Activated T-cell treated with anti-CD3 and anti-CD28 coated beads, Interleukin-2, amount 50 U/mL, for 72 hours (primary cell): Measurements from ENCODE around the gene PPP1R9B. TPM values are rescaled to one million over a fixed set of nuclear protein-coding genes. Genes with fewer than 3 reads are reported as not detected.

Experiments
- ATAC-seq, 2 donors: fragments of 150-1000 bp; cut with Tn5 transposase; replicated peaks in 1 of 2; 2 replicates each; pipeline ENCODE4 v1.10.0; 2021; ENCODE audit warnings: moderate library complexity in 2 of 2, mild to moderate bottlenecking in 1 of 2
- DNase-seq, 2 donors: peaks; one replicate each; pipeline ENCODE4 v3.0.0; 2021 to 2022; ENCODE audit warnings: mixed read lengths in 1 of 2
- H3K27ac Mint-ChIP-seq: one replicate; pipeline ENCODE4 v1.8.0; 2022; ENCODE audit warnings: mild to moderate bottlenecking, moderate library complexity, mixed read lengths
- H3K27me3 Mint-ChIP-seq: one replicate; pipeline ENCODE4 v1.8.0; 2022; ENCODE audit warnings: low read depth, mixed read lengths
- H3K36me3 Mint-ChIP-seq, 2 donors: one replicate each; pipeline ENCODE4 v1.8.0; 2022; ENCODE audit warnings: mixed read lengths in 2 of 2, mild to moderate bottlenecking in 1 of 2; ENCODE audit not compliant: insufficient read depth in 2 of 2
- H3K4me1 Mint-ChIP-seq: one replicate; pipeline ENCODE4 v1.8.0; 2022; ENCODE audit warnings: low read depth, mixed read lengths
- H3K4me3 Mint-ChIP-seq, 2 donors: one replicate each; pipeline ENCODE4 v1.8.0; 2022; ENCODE audit warnings: mild to moderate bottlenecking in 2 of 2, mixed read lengths in 2 of 2, moderate library complexity in 2 of 2
- H3K9me3 Mint-ChIP-seq, 2 donors: one replicate each; pipeline ENCODE4 v1.8.0; 2022; ENCODE audit warnings: mixed read lengths in 2 of 2
- total RNA-seq, 2 donors: library from RNA; stranded (reverse); gene quantifications; one replicate each; pipeline ENCODE4 v1.2.3, GENCODE V29; 2022

The PPP1R9B gene
- total RNA-seq, 2 donors from 2014 or later, result 111 to 128 TPM

DNA sequence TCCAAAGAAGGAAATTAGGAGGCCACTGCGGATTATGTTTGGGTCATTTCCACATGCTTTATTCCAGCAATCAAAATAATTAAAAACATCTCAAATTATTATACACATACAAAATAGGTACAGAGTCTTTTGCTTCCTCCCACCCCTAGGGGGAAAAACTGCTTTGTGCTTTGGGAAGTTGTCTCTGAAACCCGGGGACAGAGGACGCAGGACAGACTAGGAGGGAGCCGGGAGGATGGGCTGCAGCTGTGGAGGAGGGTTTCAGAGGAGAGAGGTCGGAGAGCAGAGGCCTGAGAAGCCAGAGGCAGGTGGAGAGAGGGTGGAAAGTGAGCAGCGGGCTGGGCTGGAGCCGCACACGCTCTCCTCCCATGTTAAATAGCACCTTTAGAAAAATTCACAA, 33.6 kb upstream of the PPP1R9B start:
- Mint-ChIP-seq H3K4me1 (peaks cover 16% of the 10 kb centered on the region), H3K27me3 (no peaks in the 10 kb centered on the region), H3K9me3 (no peaks in the 10 kb centered on the region), H3K27ac (no peak overlapping the region), H3K4me3 (peak overlapping the region; percentile 15 to 33), H3K36me3 (no peaks in the 10 kb centered on the region)
- DNase-seq (no peak), ATAC-seq (no peak)

- no peak for ATAC-seq
- Mint-ChIP-seq H3K4me1 (peaks cover 19% of the 10 kb centered on the region), H3K9me3 (no peaks in the 10 kb centered on the region), H3K27ac (no peak overlapping the region), H3K36me3 (no peaks in the 10 kb centered on the region), H3K27me3 (no peaks in the 10 kb centered on the region), H3K4me3 (peak overlapping the region; percentile 15 to 33)
- DNase-seq, result no peak
Observed at GRCh38 chr17:50183421-50183994, 33.0 kb upstream of the PPP1R9B start.

- DNase-seq (no peak), ATAC-seq (no peak)
- H3K36me3 Mint-ChIP-seq, result no peaks in the 10 kb centered on the region
- H3K27me3 Mint-ChIP-seq, result no peaks in the 10 kb centered on the region
- no peaks in the 10 kb centered on the region for H3K9me3 Mint-ChIP-seq
- H3K27ac Mint-ChIP-seq, result no peak overlapping the region
- H3K4me3 Mint-ChIP-seq, result no peak overlapping the region
- peaks cover 25% of the 10 kb centered on the region for H3K4me1 Mint-ChIP-seq
Observed at GRCh38 chr17:50182783-50183420, 32.4 kb upstream of the PPP1R9B start.

- Mint-ChIP-seq H3K4me3 (no peak overlapping the region), H3K27ac (no peak overlapping the region), H3K36me3 (no peaks in the 10 kb centered on the region), H3K27me3 (no peaks in the 10 kb centered on the region), H3K9me3 (no peaks in the 10 kb centered on the region), H3K4me1 (peaks cover 26% of the 10 kb centered on the region)
- no peak for ATAC-seq
- no peak for DNase-seq
Observed at GRCh38 chr17:50181591-50182560, 31.4 kb upstream of the PPP1R9B start.

GRCh38 chr17:50181144-50181543, 30.7 kb upstream of the PPP1R9B start:
- no peak overlapping the region for H3K27ac Mint-ChIP-seq
- no peaks in the 10 kb centered on the region for H3K9me3 Mint-ChIP-seq
- ATAC-seq, result no peak
- no peaks in the 10 kb centered on the region for H3K27me3 Mint-ChIP-seq
- no peak overlapping the region for H3K4me3 Mint-ChIP-seq
- DNase-seq, result no peak
- H3K36me3 Mint-ChIP-seq, result no peaks in the 10 kb centered on the region
- H3K4me1 Mint-ChIP-seq, result peaks cover 26% of the 10 kb centered on the region

DNA sequence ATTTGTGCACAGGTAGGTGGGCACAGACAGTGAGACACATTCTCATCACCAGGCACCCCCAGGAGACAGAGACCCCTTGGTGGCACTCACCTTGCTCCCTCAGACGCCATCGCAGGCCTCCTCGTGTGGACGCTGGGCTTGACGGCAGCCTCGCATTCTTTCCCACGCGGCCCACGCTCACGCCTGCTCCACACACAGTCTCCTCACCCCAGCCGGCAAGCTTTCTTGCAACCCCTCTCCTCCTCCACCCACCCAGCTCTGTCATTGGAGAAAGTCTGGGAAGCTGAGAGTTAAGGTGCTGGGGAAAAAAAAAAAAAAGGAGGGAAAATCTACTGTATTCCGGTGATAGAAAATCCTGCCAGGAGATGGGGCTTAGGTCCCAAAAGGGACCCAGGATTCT, 30.1 kb upstream of the PPP1R9B start:
- Mint-ChIP-seq H3K27me3 (no peaks in the 10 kb centered on the region), H3K4me1 (peaks cover 26% of the 10 kb centered on the region), H3K36me3 (no peaks in the 10 kb centered on the region), H3K27ac (no peak overlapping the region), H3K9me3 (no peaks in the 10 kb centered on the region), H3K4me3 (no peak overlapping the region)
- ATAC-seq (no peak), DNase-seq (no peak)

GRCh38 chr17:50180111-50180510, 29.6 kb upstream of the PPP1R9B start:
- Mint-ChIP-seq H3K27ac (no peak overlapping the region), H3K36me3 (no peaks in the 10 kb centered on the region), H3K9me3 (no peaks in the 10 kb centered on the region), H3K27me3 (no peaks in the 10 kb centered on the region), H3K4me1 (peaks cover 26% of the 10 kb centered on the region), H3K4me3 (no peak overlapping the region)
- DNase-seq (no peak), ATAC-seq (no peak)

DNA sequence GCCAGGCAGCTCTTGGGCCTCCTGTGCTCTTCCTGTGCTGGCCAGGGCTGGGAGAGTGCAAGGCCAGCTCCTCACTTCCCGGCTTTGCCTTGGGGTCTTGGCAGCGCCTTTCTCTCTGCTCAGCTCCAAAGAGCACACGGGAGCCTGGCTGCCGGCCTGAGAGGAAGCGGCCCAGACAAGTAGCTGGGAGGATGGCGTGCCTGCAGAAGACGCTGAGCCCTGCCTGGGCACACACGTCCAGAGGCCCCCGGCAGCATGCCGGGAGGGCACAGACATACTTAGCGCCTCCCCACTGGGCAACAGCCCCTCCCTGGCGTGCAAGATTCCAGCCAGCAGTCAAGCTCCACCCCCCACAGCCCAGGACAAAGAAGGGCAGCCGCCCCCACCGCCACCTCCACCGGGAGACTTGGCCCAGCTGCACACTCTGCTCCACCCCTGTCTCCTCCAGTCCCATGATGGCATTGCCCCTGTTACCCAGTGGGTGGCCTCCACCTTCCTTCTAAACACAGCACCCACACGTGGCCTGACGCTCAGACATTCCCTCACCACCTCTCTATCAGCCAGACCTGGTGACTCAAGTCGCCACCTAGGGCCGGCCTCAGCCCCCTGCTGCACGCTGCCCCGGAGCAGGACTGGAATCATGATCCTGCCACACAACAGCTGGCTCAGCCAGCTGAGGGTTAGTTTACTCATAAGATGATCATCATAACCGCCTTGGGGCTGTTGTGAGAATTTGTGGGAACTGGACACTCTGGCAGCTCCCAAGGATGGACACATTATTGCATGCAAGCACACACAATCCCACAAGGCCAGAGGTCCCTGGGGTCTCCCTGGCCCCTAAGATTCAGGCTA, 27.7 kb upstream of the PPP1R9B start:
- no peaks in the 10 kb centered on the region for H3K36me3 Mint-ChIP-seq
- H3K27ac Mint-ChIP-seq, result no peak overlapping the region
- DNase-seq (peak; percentile 24 to 56), ATAC-seq (peak; percentile 80 to 87)
- no peaks in the 10 kb centered on the region for H3K9me3 Mint-ChIP-seq
- peaks cover 15% of the 10 kb centered on the region for H3K4me1 Mint-ChIP-seq
- no peaks in the 10 kb centered on the region for H3K27me3 Mint-ChIP-seq
- H3K4me3 Mint-ChIP-seq, result peak overlapping the region in 1 of 2 donors; percentile 43

- Mint-ChIP-seq H3K4me3 (no peak overlapping the region), H3K4me1 (peaks cover 10% of the 10 kb centered on the region), H3K27me3 (no peaks in the 10 kb centered on the region), H3K27ac (no peak overlapping the region), H3K9me3 (no peaks in the 10 kb centered on the region), H3K36me3 (no peaks in the 10 kb centered on the region)
- no peak for ATAC-seq
- DNase-seq, result no peak
Observed at GRCh38 chr17:50177476-50177875, 27.0 kb upstream of the PPP1R9B start.

- Mint-ChIP-seq H3K27ac (no peak overlapping the region), H3K27me3 (no peaks in the 10 kb centered on the region), H3K36me3 (no peaks in the 10 kb centered on the region), H3K9me3 (no peaks in the 10 kb centered on the region), H3K4me3 (no peak overlapping the region), H3K4me1 (peaks cover 10% of the 10 kb centered on the region)
- ATAC-seq (no peak), DNase-seq (no peak)
Observed at GRCh38 chr17:50176559-50177357, 26.3 kb upstream of the PPP1R9B start.

DNA sequence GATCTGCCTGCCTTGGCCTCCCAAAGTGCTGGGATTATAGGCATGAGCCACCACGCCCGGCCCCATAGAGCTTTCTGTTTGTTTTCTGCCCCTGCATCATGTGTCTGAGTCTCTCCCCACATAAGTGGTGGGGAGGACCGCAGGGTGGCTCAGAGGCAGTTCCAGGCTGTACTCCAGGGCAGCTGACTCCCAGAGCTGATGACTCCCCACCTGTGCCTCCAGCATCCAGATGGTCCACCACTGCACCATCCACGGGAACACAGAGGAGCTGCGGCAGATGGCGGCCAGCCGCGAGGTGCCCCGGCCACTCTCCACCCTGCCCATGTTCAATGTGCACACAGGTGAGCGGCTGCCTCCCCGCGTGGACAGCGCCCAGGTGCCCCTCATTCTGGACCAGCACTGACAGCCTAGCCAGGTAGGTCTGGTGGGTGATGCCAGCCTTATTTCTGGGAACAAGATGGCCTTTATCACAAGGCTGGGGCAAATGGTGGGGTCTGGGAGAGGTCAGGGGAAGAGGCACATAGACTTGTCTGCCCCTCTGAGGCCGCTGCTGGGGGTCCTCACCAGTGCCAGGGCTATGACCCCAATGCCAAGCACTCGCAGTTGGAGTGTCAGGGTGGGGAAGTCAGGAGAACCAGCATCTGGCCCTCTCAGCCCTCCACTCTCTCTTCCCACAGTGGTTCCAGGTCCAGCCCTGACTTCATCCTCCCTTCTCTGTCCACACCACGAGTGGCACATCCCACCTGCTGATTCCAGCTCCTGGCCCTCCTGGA, 24.7 kb upstream of the PPP1R9B start:
- no peak overlapping the region for H3K27ac Mint-ChIP-seq

More for the DNA sequence above, 24.7 kb upstream of the PPP1R9B start:
- Mint-ChIP-seq H3K4me1 (peaks cover 15% of the 10 kb centered on the region), H3K9me3 (no peaks in the 10 kb centered on the region), H3K4me3 (no peak overlapping the region), H3K27me3 (no peaks in the 10 kb centered on the region), H3K36me3 (no peaks in the 10 kb centered on the region)
- DNase-seq (no peak), ATAC-seq (no peak)
